Endothelial cell of hepatic sinusoid (primary cell): ENCODE data around the gene SRSF9.

Source experiments
- in situ Hi-C: cut with HindIII; loops from 2 replicates; pipeline ENCODE4 v1.10.0; 2017; ENCODE audit warnings: low sequenced_read_pairs

SRSF9 gene

GRCh38 chr12:120416490-120417216 lies 52.9 kb downstream of the SRSF9 start:
- in situ Hi-C loops = no loop called here

- in situ Hi-C loops = no loop called here
Measured at GRCh38 chr12:120413901-120414695, 55.5 kb downstream of the SRSF9 start.

GRCh38 chr12:120412421-120412820 lies 57.1 kb downstream of the SRSF9 start:
- in situ Hi-C loops = no loop called here
